GM19099 (cell line): ENCODE results near the gene SLC29A1.

Source experiments
- POLR2A ChIP-seq: IDR thresholded peaks from 3 replicates; pipeline ENCODE4 v1.6.1; 2011; ENCODE audit warnings: low read depth; ENCODE audit not compliant: insufficient read length; ENCODE audit errors: extremely low read depth

The SLC29A1 gene

DNA sequence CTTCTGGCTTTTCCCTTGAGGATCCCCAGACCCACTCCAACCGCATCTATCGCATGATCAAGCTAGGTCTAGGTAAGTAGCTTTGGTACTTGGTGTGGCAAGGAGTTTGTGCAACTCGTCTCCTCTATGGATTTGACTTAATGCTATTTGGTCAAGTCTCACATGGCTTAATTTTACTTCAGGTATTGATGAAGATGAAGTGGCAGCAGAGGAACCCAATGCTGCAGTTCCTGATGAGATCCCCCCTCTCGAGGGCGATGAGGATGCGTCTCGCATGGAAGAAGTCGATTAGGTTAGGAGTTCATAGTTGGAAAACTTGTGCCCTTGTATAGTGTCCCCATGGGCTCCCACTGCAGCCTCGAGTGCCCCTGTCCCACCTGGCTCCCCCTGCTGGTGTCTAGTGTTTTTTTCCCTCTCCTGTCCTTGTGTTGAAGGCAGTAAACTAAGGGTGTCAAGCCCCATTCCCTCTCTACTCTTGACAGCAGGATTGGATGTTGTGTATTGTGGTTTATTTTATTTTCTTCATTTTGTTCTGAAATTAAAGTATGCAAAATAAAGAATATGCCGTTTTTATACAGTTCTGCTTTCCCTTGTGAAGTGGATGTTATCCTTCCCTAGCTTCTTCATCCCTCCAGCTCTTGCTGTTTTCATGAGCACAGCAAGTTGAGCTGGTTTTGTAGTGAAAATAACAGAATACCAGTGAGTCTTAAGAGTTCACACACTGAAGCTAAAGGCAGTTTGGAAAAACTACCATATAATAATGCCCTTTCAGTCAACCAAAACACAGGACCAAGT, 30.1 kb downstream of the SLC29A1 start:
- peak; percentile 25 for TF ChIP-seq POLR2A

GRCh38 chr6:44254191-44255104, 31.1 kb downstream of the SLC29A1 start:
- peak; percentile 54 for TF ChIP-seq POLR2A

DNA sequence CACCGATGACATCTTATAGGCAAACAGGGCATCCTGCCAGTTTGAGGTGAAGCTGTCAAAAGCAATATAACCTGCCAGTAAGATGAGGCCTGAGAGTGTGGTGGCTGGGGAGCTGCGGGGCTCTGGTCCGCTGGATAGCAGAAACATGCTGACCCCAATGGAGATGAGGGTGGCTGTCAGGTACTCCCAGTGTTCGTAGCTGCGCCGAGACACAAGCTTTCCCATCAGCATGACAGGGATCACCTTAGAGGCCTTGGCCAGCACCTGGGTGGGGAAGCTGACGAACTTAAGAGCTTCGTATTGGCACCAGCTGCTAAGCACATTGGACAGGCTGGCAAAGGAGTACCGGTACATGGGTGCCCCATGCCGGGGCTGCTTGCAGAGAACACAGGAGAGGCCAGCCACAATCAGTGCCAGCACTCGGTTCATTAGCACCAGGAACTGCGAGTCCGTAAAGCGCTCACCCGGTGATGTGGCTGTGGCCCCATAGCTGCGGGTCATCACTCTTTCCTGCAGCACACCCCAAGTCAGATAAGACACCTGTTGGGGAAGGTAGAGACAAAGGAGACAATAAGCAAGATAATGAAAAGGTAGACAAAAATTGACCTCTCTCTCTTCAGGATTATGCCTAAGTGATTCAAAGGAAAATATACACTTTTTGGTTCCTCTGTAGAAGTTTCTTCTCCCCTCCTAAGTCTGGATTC, 31.9 kb downstream of the SLC29A1 start:
- TF ChIP-seq POLR2A: no peak

DNA sequence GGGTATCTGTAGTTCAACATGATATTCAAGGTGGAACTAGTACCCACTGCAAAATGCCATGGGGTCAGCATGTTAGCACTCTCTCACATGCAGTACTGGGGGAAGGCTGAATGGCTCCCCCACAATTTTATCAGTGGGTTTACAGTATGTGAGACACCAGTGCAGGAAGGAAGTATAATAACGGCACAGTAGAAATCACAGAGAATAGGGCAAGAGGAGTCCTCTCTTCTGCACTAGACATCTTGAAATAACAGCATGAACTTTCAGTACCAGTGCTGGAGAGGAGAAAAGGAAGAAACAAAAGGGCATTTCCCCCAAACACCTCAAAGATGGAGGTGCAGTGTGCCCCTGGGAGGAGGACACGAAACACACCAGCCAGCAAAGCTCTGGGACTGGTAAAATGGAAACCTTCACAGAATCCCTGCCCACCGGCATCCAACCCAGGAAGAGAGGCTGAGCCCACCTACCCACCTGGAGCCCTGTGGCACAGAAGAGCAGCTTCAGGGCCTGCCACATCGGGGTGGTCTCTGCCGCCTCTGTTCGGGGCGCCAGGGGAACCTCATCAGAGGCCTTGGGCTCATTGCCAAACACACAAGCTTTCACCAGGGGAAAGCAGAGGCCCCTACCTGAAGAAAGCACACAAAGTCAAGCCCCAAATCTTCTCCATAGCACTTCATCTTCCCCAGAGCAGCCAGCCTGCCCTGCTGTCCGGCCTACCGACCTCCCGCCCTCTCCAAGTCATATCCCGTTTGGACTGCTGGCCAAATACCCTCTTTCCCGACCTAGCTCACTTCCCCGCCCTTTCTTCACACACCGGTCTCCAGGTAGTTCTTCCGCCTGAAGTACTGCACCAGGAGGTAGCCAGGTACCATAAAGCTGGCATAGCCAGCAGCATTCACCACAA, 32.7 kb downstream of the SLC29A1 start:
- TF ChIP-seq POLR2A: peak; percentile 33

DNA sequence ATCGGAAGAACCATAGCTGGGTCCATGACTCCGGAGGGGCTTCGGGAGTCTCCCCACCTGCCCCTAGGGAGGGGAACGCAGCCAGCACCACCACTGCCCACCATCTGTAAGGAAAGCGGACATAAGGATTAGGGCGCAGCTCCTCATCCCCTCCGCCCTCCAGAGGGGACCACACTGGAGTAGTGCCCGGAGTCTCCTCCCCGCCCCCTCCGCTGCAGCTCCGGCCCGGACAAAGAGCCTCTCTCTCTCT, 33.3 kb downstream of the SLC29A1 start:
- TF ChIP-seq POLR2A: no peak

DNA sequence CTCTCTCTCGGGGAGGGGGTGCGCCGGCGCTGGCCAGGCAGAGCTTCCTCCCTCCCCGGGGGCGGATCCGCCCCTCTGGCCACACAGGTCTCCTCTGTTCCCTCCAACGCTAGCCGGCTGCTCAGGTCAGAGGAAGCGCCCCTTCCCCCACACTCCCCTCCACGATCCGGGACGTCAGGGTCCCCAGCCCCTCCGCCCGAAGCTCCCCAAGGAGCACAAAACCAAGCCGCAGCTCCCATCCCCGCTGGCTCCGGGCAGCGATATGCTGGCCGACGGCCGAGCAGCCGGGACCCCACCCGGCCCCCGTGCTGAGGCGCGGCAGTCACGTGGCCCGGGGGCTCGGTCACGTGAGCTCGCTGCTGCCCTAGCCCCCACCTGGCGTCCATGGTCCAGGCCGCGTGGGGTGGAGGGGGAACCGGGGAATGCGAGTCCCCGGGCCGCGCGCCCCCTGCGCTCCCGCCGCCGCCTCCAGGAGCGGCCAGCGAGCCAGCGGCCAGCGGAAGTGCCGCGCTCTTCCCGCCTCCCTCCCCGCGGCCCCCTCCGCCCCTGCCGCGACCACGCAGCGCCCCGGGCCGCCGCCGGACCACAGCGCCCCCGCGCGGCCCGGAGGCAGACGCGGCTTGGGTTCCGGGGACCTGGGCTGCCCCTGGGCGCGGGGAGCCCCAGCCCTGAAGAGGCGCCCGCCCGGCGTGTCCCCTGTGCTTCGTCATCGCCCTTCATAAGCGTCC, 33.8 kb downstream of the SLC29A1 start, which contains the start of gene SLC35B2:
TSS of gene SLC35B2 (minus strand) at position 504 of the 728 bp plus-strand sequence. CDS start at position 386, 118 bp downstream.
- TF ChIP-seq POLR2A: peak; percentile 79

DNA sequence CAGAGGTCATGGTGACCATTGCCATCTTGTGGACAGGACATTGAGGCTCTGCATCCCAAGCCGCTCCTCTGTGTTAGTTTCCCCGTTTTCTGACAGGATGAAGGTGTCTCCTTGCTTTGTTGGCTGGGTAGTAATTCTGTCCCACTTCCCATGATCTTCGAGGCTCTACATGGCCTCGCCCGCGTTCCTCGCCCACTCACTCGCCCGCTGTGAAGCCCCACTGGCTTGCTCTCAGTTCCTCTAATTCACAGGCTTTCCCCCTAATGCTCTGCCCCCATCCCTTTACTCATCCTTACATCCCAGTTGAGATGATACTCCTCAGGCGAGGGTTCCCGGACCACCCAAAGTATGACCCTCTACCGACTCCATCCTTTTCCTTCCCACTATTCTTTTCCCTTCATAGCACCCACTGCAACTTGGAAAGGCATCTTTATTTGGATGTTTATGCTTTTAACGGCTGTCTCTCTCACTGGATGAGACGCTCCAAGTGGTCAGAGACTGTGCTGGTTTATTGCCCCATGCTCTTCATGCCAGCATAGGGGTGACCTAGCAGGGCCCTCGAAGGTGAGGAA, 34.4 kb downstream of the SLC29A1 start:
- TF ChIP-seq POLR2A: no peak

DNA sequence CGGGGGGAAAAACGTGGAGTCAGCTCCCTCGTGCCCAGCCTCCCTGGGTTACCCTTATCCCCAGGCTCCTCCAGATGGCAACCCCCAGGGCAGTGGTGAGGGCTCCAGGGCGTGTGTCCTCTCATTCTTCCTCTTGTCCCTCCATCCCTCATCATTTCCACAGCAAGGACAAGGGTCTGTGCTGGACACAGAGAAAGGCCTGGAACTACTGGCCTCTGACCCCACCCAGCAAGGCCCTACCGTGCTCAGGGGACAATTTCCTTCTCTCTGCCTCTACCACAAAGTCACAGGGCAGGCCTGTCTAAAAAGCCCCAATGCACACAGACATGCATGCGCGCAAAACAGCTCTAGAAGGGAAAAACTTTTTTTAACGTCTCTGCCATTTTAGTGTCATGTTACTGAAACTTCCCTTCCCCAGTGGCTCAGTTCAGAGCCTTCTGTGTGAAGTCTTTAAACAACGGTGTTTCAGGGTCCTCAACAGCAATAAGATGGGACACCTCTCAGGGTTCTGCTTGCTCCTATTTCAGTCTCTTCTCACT, 35.0 kb downstream of the SLC29A1 start:
- no peak for TF ChIP-seq POLR2A

- no peak for TF ChIP-seq POLR2A
These were observed 35.5 kb downstream of the SLC29A1 start for GRCh38 chr6:44258921-44259320.

DNA sequence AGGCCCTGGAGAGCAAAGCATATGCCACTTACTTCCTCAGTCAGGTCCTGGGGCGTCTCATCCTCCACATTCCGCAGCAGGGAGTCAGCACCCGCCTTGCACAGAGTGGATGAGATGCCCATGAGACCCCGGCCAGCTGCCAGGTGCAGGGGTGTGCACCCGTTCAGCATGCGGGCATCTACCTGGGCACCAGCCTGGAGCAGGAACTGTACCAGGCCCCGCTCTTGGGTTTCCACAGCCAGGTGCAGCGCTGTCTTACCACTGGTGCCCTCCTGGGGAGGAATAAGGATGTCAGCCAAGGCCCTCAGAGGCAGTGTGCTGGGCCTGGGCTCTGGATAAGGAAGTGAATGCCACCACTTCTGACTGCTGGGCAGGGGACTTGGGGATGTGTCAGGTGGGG, 36.6 kb downstream of the SLC29A1 start:
- TF ChIP-seq POLR2A: no peak

- peak; percentile 53 for TF ChIP-seq POLR2A
These were observed 37.3 kb downstream of the SLC29A1 start for GRCh38 chr6:44260451-44261297.

GRCh38 chr6:44261581-44261980, 38.2 kb downstream of the SLC29A1 start:
- peak; percentile 27 for TF ChIP-seq POLR2A
